Measurements from ENCODE around the gene DIPK1A.
A peak's percentile ranks its signal among the peaks of the same experiment; 100 is the strongest.

Gene DIPK1A

GRCh38 chr1:92870591-92870990 lies 90.7 kb downstream of the DIPK1A start:
- no peak for DNase-seq

- DNase-seq = no peak
These were observed 97.1 kb downstream of the DIPK1A start for GRCh38 chr1:92864131-92864530.

- no peak for DNase-seq
These were observed 98.7 kb downstream of the DIPK1A start for GRCh38 chr1:92862605-92863004.

- DNase-seq = no peak
These were observed 101.7 kb downstream of the DIPK1A start for GRCh38 chr1:92859400-92860039.

GRCh38 chr1:92858564-92859399 lies 102.5 kb downstream of the DIPK1A start:
- peak; percentile 28 to 53 for DNase-seq

- DNase-seq = no peak
These were observed 103.4 kb downstream of the DIPK1A start for GRCh38 chr1:92857817-92858216.

- no peak for DNase-seq
These were observed 106.0 kb downstream of the DIPK1A start for GRCh38 chr1:92855236-92855635.

- DNase-seq = no peak
These were observed 107.0 kb downstream of the DIPK1A start for GRCh38 chr1:92854101-92854785.

GRCh38 chr1:92853299-92853698 lies 108.0 kb downstream of the DIPK1A start:
- DNase-seq = no peak

- no peak for DNase-seq
These were observed 109.5 kb downstream of the DIPK1A start for GRCh38 chr1:92851729-92852128.

GRCh38 chr1:92850019-92850418 lies 111.2 kb downstream of the DIPK1A start:
- DNase-seq = no peak

GRCh38 chr1:92848201-92848600 lies 113.1 kb downstream of the DIPK1A start:
- DNase-seq = no peak

- no peak for DNase-seq
These were observed 115.4 kb downstream of the DIPK1A start for GRCh38 chr1:92845908-92846307.

GRCh38 chr1:92844439-92844838 lies 116.8 kb downstream of the DIPK1A start:
- no peak for DNase-seq

- DNase-seq = no peak
These were observed 117.6 kb downstream of the DIPK1A start for GRCh38 chr1:92843429-92844352.

- DNase-seq = no peak
These were observed 118.2 kb downstream of the DIPK1A start for GRCh38 chr1:92843046-92843423.

GRCh38 chr1:92842082-92843045 lies 118.9 kb downstream of the DIPK1A start:
- DNase-seq = no peak

- DNase-seq = no peak
These were observed 120.7 kb downstream of the DIPK1A start for GRCh38 chr1:92840600-92840999.

- no peak for DNase-seq
These were observed 121.8 kb downstream of the DIPK1A start for GRCh38 chr1:92839442-92839841.

GRCh38 chr1:92838519-92838918 lies 122.7 kb downstream of the DIPK1A start:
- DNase-seq = no peak

- no peak for DNase-seq
These were observed 124.2 kb downstream of the DIPK1A start for GRCh38 chr1:92837062-92837461.

- DNase-seq = no peak
These were observed 126.6 kb downstream of the DIPK1A start for GRCh38 chr1:92834617-92835016.
